IMR-90 (cell line): ENCODE measurements around the gene PUDP. TPM values are rescaled to one million over a fixed set of nuclear protein-coding genes. Genes with fewer than 3 reads are reported as not detected.

Experiments used
- ATAC-seq: fragments of 200-7000 bp; cut with Tn5 transposase; 2 replicates; pipeline ENCODE4 v1.9.1; 2020; ENCODE audit warnings: low read depth, mild to moderate bottlenecking, moderate library complexity
- BruUV-seq: library from RNA; stranded (reverse); fragments of 400-500 nt; replicated peaks from 2 replicates; lab custom pipeline; 2021; lab: Mats Ljungman, UMichigan
- CTCF ChIA-PET: fragments of 300-600 bp; formaldehyde crosslinking; extraction: SDS; loops from one replicate; lab custom pipeline; 2021; ENCODE audit warnings: antibody characterized with exemption; lab: Yijun Ruan, JAX
- POLR2A ChIA-PET: fragments of 300-600 bp; sonication (Branson Sonifier 250); formaldehyde crosslinking; loops from one replicate; lab custom pipeline; 2022; ENCODE audit warnings: antibody characterized with exemption; ENCODE audit not compliant: unreplicated experiment; lab: Charles Lee
- DNase-seq: peaks from one replicate; pipeline ENCODE4 v3.0.0; 2013
- H2AFZ ChIP-seq: replicated peaks from 2 replicates; pipeline ENCODE3; 2013; ENCODE audit warnings: low read length, mild to moderate bottlenecking; ENCODE audit not compliant: poor library complexity
- H2AK5ac ChIP-seq: 2 replicates; pipeline ENCODE4 v1.6.1; 2013; ENCODE audit warnings: low read depth, low read length, inconsistent platforms
- H2AK9ac ChIP-seq: replicated peaks from 2 replicates; pipeline ENCODE3; 2013; ENCODE audit warnings: mild to moderate bottlenecking, low read depth, low read length, moderate library complexity; ENCODE audit not compliant: poor library complexity
- H2BK120ac ChIP-seq: 2 replicates; pipeline ENCODE4 v1.6.1; 2013; ENCODE audit warnings: low read depth, low read length, inconsistent platforms
- H2BK15ac ChIP-seq: 3 replicates; pipeline ENCODE4 v1.6.1; 2013; ENCODE audit warnings: low read depth, low read length, inconsistent platforms
- H2BK20ac ChIP-seq: 2 replicates; pipeline ENCODE4 v1.6.1; 2013; ENCODE audit warnings: low read depth, mild to moderate bottlenecking, inconsistent platforms, low read length, moderate library complexity
- H2BK5ac ChIP-seq: 2 replicates; pipeline ENCODE4 v1.6.1; 2013; ENCODE audit warnings: mild to moderate bottlenecking, low read depth, low read length, inconsistent platforms; ENCODE audit not compliant: poor library complexity, severe bottlenecking
- H3K14ac ChIP-seq: replicated peaks from 2 replicates; pipeline ENCODE4 v1.6.1; 2013; ENCODE audit warnings: low read depth, low read length, inconsistent platforms
- H3K18ac ChIP-seq: 2 replicates; pipeline ENCODE4 v1.6.1; 2013; ENCODE audit warnings: low read depth, low read length, control low read depth
- H3K23ac ChIP-seq: 2 replicates; pipeline ENCODE4 v1.6.1; 2013; ENCODE audit warnings: low read depth, low read length, inconsistent platforms
- H3K27ac ChIP-seq: 2 replicates; pipeline ENCODE4 v1.5.1; 2013; ENCODE audit warnings: mild to moderate bottlenecking, control low read depth, low read length; ENCODE audit not compliant: insufficient read depth
- H3K27me3 ChIP-seq: 2 replicates; pipeline ENCODE4 v1.6.1; 2013; ENCODE audit warnings: low read length; ENCODE audit not compliant: control insufficient read depth, insufficient read depth
- H3K36me3 ChIP-seq: 2 replicates; pipeline ENCODE4 v1.6.1; 2013; ENCODE audit warnings: low read length, mixed read lengths; ENCODE audit not compliant: control insufficient read depth, insufficient read depth
- H3K4ac ChIP-seq: 2 replicates; pipeline ENCODE4 v1.6.1; 2013; ENCODE audit warnings: low read depth, low read length, inconsistent platforms
- H3K4me1 ChIP-seq: 2 replicates; pipeline ENCODE4 v1.6.1; 2013; ENCODE audit warnings: low read length, mixed read lengths; ENCODE audit not compliant: control insufficient read depth, insufficient read depth
- H3K4me2 ChIP-seq: 2 replicates; pipeline ENCODE4 v1.6.1; 2013; ENCODE audit warnings: low read depth, mild to moderate bottlenecking, control low read depth, low read length, moderate library complexity
- H3K4me3 ChIP-seq: 2 replicates; pipeline ENCODE4 v1.5.1; 2013; ENCODE audit warnings: low read depth, mild to moderate bottlenecking, control low read depth, low read length, moderate library complexity; ENCODE audit not compliant: insufficient read depth
- H3K56ac ChIP-seq: 2 replicates; pipeline ENCODE4 v1.6.1; 2013; ENCODE audit warnings: low read length, inconsistent platforms; ENCODE audit not compliant: insufficient read depth; ENCODE audit errors: extremely low read depth
- H3K79me1 ChIP-seq, 2 experiments: 2 replicates each; pipeline ENCODE4 v1.6.1; 2013; ENCODE audit warnings: low read length in 2 of 2, inconsistent platforms in 1 of 2, low read depth in 1 of 2
- H3K9ac ChIP-seq: 2 replicates; pipeline ENCODE4 v1.6.1; 2013; ENCODE audit warnings: low read depth, low read length, control low read depth
- H3K9me1 ChIP-seq: 2 replicates; pipeline ENCODE4 v1.6.1; 2013; ENCODE audit warnings: low read length, inconsistent platforms; ENCODE audit not compliant: insufficient read depth
- H3K9me3 ChIP-seq: 2 replicates; pipeline ENCODE4 v1.6.1; 2013; ENCODE audit warnings: low read length; ENCODE audit not compliant: control insufficient read depth, insufficient read depth
- H4K20me1 ChIP-seq: 2 replicates; pipeline ENCODE4 v1.6.1; 2013; ENCODE audit warnings: low read length, inconsistent platforms; ENCODE audit not compliant: insufficient read depth
- H4K5ac ChIP-seq: 2 replicates; pipeline ENCODE4 v1.6.1; 2013; ENCODE audit warnings: mild to moderate bottlenecking, low read depth, low read length, control low read depth
- H4K8ac ChIP-seq, 2 experiments: 2 replicates each; pipeline ENCODE4 v1.6.1; 2013; ENCODE audit warnings: low read depth in 2 of 2, low read length in 2 of 2, control low read depth in 1 of 2, inconsistent platforms in 1 of 2
- H4K91ac ChIP-seq: 2 replicates; pipeline ENCODE4 v1.6.1; 2013; ENCODE audit warnings: low read depth, low read length, inconsistent platforms; ENCODE audit not compliant: insufficient read depth
- USF2 ChIP-seq: fragments of 150-350 bp; IDR thresholded peaks from 2 replicates; pipeline ENCODE4 v1.6.1; 2017; ENCODE audit warnings: mild to moderate bottlenecking, antibody characterized with exemption, low read length, low read depth
- WGBS, 2 experiments: methylation state at CpG; one replicate each; pipeline versions ENCODE4 v1.1.5 to v1.1.7; 2013; ENCODE audit warnings: missing lambda C conversion rate in 2 of 2; ENCODE audit not compliant: insufficient read length in 1 of 2; ENCODE audit errors: extremely low coverage in 2 of 2; 5-methylcytosine and 5-hydroxymethylcytosine counted together
- dilution Hi-C: fragments of 300-500 bp; cut with HindIII; formaldehyde crosslinking; loops from one replicate; pipeline ENCODE4 v1.14.3; 2018; ENCODE audit warnings: low sequenced_read_pairs; ENCODE audit not compliant: unreplicated experiment
- in situ Hi-C: fragments of 300-500 bp; cut with MboI; formaldehyde crosslinking; loops from 3 replicates; pipeline ENCODE4 v1.14.3; 2019; ENCODE audit warnings: low sequenced_read_pairs, inconsistent platforms, mixed read lengths
- intact Hi-C: fragments of 100-400 bp; cut with micrococcal nuclease; formaldehyde crosslinking; loops from 2 replicates; pipeline ENCODE4 v1.10.0; 2022
- polyA plus RNA-seq, 3 experiments: library from polyadenylated mRNA; depleted of rRNA; stranded (reverse); fragments of >200 nt; gene quantifications; 2 replicates each; pipeline ENCODE4 v1.2.3, GENCODE V29; 2012; ENCODE audit warnings: low replicate concordance in 1 of 3
- total RNA-seq: library from RNA; depleted of rRNA; stranded (reverse); fragments of >200 nt; gene quantifications from 2 replicates; pipeline ENCODE4 v1.2.3, GENCODE V29; 2012

PUDP gene
- total and polyA plus RNA-seq, 2 of the 4 experiments (the other 2 are of a cell fraction): 22.2 to 28.6 TPM

- H2BK120ac ChIP-seq: no peak overlapping the region
- no peak overlapping the region for H3K9ac ChIP-seq
- no peak overlapping the region for H3K27ac ChIP-seq
- no peak for ATAC-seq
- H3K4me3 ChIP-seq: no peak overlapping the region
- no peak overlapping the region for H4K91ac ChIP-seq
- no peaks in the 10 kb centered on the region for H3K27me3 ChIP-seq
- no peak overlapping the region for H2BK20ac ChIP-seq
- ChIA-PET POLR2A (no interaction called here), CTCF (interaction anchor here (0.6 kb wide), 2 partner anchors 11 to 121 kb away, joined by 3 read pairs; no protein-coding TSS in a partner anchor)
- H2AK5ac ChIP-seq: no peak overlapping the region
- no peak overlapping the region for H3K23ac ChIP-seq
- H3K14ac ChIP-seq: no peak overlapping the region
- H4K8ac ChIP-seq: no peak overlapping the region
- in situ Hi-C loops: no loop called here
- no peak overlapping the region for H3K4me2 ChIP-seq
- TF ChIP-seq USF2: no peak
- H3K9me3 ChIP-seq: no peaks in the 10 kb centered on the region
- H3K56ac ChIP-seq: no peak overlapping the region
- dilution Hi-C loops: no loop called here
- no peak overlapping the region for H2BK5ac ChIP-seq
- H3K4ac ChIP-seq: no peak overlapping the region
- no peak overlapping the region for H3K18ac ChIP-seq
- H2AFZ ChIP-seq: no peak overlapping the region
- no peaks in the 10 kb centered on the region for H3K36me3 ChIP-seq
- intact Hi-C loops: loop anchor here (5.0 kb wide), 1 partner anchor 734 kb away; the partner anchor contains the start of gene PNPLA4
- no peak for DNase-seq
- no CpG with 5 or more reads among the region's 7 CpGs for WGBS, 2 experiments
- H3K4me1 ChIP-seq: no peaks in the 10 kb centered on the region
- no peaks in the 10 kb centered on the region for H4K20me1 ChIP-seq
- no peak overlapping the region for H2BK15ac ChIP-seq
- no peaks in the 10 kb centered on the region for H3K9me1 ChIP-seq
- no peak overlapping the region for H2AK9ac ChIP-seq
- no TSS peak for BruUV-seq
- H3K79me1 ChIP-seq: no peaks in the 10 kb centered on the region
- no peak overlapping the region for H4K5ac ChIP-seq
Observed at GRCh38 chrX:7192871-7193270, 44.9 kb upstream of the PUDP start.
